HCT116 (cell line): Measurements from ENCODE around the gene TNFRSF18. TPM values are rescaled to one million over a fixed set of nuclear protein-coding genes. Genes with fewer than 3 reads are reported as not detected.

Source experiments
- ATAC-seq: fragments of 200-7000 bp; cut with Tn5 transposase; 2 replicates; pipeline ENCODE4 v1.9.1; 2020; ENCODE audit warnings: mild to moderate bottlenecking, moderate library complexity
- BruUV-seq: library from RNA; stranded (reverse); fragments of 400-500 nt; replicated peaks from 2 replicates; lab custom pipeline; 2021; lab: Mats Ljungman, UMichigan
- CTCF ChIA-PET: fragments of 300-600 bp; sonication (Branson Sonifier 250); formaldehyde crosslinking; loops from one replicate; lab custom pipeline; 2021; ENCODE audit warnings: antibody characterized with exemption; lab: Charles Lee
- POLR2A ChIA-PET: fragments of 300-600, 350-600 bp; sonication (Branson Sonifier 250); formaldehyde crosslinking; loops from one replicate; lab custom pipeline; 2021; ENCODE audit warnings: antibody characterized with exemption; lab: Charles Lee
- RAD21 ChIA-PET, 2 experiments: fragments of 300-600 bp; sonication (Branson Sonifier 250); formaldehyde crosslinking; loops; one replicate each; lab custom pipeline; 2023; ENCODE audit warnings: low total read pairs in 2 of 2; ENCODE audit not compliant: uncharacterized antibody in 2 of 2, unreplicated experiment in 2 of 2, low non-redundant PET in 1 of 2; lab: Charles Lee
- DNase-seq: peaks from one replicate; pipeline ENCODE4 v3.0.0-alpha.2; 2010; ENCODE audit warnings: low read depth, low spot score
- H2AFZ ChIP-seq: fragments of 200-600 bp; shearing (Covaris generic), sonication (generic); 2 replicates; pipeline ENCODE4 v1.6.1; 2017; ENCODE audit warnings: low read depth, mixed run types, mixed read lengths, antibody characterized with exemption, low read length; ENCODE audit not compliant: poor library complexity, severe bottlenecking
- H3K27ac ChIP-seq: 2 replicates; pipeline ENCODE4 v1.5.1; 2012; ENCODE audit warnings: low read depth, low read length
- H3K27me3 ChIP-seq: fragments of 200-600 bp; sonication (generic); 2 replicates; pipeline ENCODE4 v1.6.1; 2016; ENCODE audit warnings: mixed run types, low read length, mixed read lengths; ENCODE audit not compliant: insufficient read depth
- H3K36me3 ChIP-seq, 2 experiments: fragments of 200-500 bp in 1 of 2; fragments of 200-600 bp in 1 of 2; sonication (Bioruptor generic) in 1 of 2; sonication (generic) in 1 of 2; 2 replicates each; pipeline versions ENCODE4 v1.5.1 to v1.6.1; 2014 to 2016; ENCODE audit warnings: low read length in 2 of 2, inconsistent platforms in 1 of 2, mixed read lengths in 1 of 2, mixed run types in 1 of 2; ENCODE audit not compliant: insufficient read depth in 2 of 2, control insufficient read depth in 1 of 2
- H3K4me1 ChIP-seq, 2 experiments: fragments of 200-600 bp in 1 of 2; sonication (generic) in 1 of 2; 2 replicates each; pipeline versions ENCODE4 v1.5.1 to v1.6.1; 2012 to 2017; ENCODE audit warnings: low read length in 2 of 2, inconsistent platforms in 1 of 2, mild to moderate bottlenecking in 1 of 2, mixed read lengths in 1 of 2, mixed run types in 1 of 2, moderate library complexity in 1 of 2; ENCODE audit not compliant: insufficient read depth in 2 of 2, control insufficient read depth in 1 of 2
- H3K4me2 ChIP-seq: fragments of 200-600 bp; sonication (generic); 2 replicates; pipeline ENCODE4 v1.6.1; 2017; ENCODE audit warnings: mixed run types, low read length, mixed read lengths
- H3K4me3 ChIP-seq, 2 experiments: fragments of 200-600 bp in 1 of 2; sonication (generic) in 1 of 2; replicated peaks in 1 of 2; 2 replicates each; pipeline ENCODE4 v1.5.1; 2011 to 2016; ENCODE audit warnings: low read length in 2 of 2, control low read depth in 1 of 2, low read depth in 1 of 2, mild to moderate bottlenecking in 1 of 2, mixed read lengths in 1 of 2, mixed run types in 1 of 2
- H3K79me2 ChIP-seq: fragments of 200-600 bp; sonication (generic); 2 replicates; pipeline ENCODE4 v1.6.1; 2017; ENCODE audit warnings: mild to moderate bottlenecking, mixed run types, low read length, moderate library complexity, mixed read lengths; ENCODE audit not compliant: insufficient read depth
- H3K9ac ChIP-seq: fragments of 200-600 bp; sonication (generic); 2 replicates; pipeline ENCODE4 v1.6.1; 2016; ENCODE audit warnings: low read length, mixed read lengths
- H3K9me2 ChIP-seq: fragments of 200-600 bp; sonication (generic), shearing (Covaris generic); 2 replicates; pipeline ENCODE4 v1.6.1; 2017; ENCODE audit warnings: mixed run types, mild to moderate bottlenecking, moderate library complexity; ENCODE audit not compliant: insufficient read depth
- H3K9me3 ChIP-seq, 2 experiments: fragments of 200-500 bp in 1 of 2; fragments of 200-600 bp in 1 of 2; sonication (Bioruptor generic) in 1 of 2; sonication (generic) in 1 of 2; 2 replicates each; pipeline ENCODE4 v1.6.1; 2014 to 2017; ENCODE audit warnings: low read length in 2 of 2, mixed read lengths in 2 of 2, inconsistent platforms in 1 of 2, low read depth in 1 of 2, mild to moderate bottlenecking in 1 of 2, mixed run types in 1 of 2, moderate library complexity in 1 of 2; ENCODE audit not compliant: control insufficient read depth in 1 of 2, insufficient read depth in 1 of 2
- H4K20me1 ChIP-seq: fragments of 200-600 bp; sonication (generic), shearing (Covaris generic); 2 replicates; pipeline ENCODE4 v1.6.1; 2017; ENCODE audit warnings: mixed run types, mild to moderate bottlenecking, moderate library complexity; ENCODE audit not compliant: insufficient read depth
- CBX3 ChIP-seq: IDR thresholded peaks from 2 replicates; pipeline ENCODE4 v1.6.1; 2012; ENCODE audit warnings: low read depth
- CEBPB ChIP-seq: IDR thresholded peaks from 2 replicates; pipeline ENCODE4 v1.6.1; 2012; ENCODE audit warnings: low read depth
- EGR1 ChIP-seq: IDR thresholded peaks from 2 replicates; pipeline ENCODE4 v1.6.1; 2012; ENCODE audit warnings: low read depth
- ELF1 ChIP-seq: IDR thresholded peaks from 2 replicates; pipeline ENCODE4 v1.6.1; 2012; ENCODE audit warnings: low read depth, borderline replicate concordance
- EZH2 ChIP-seq: fragments of 200-600 bp; sonication (generic); IDR thresholded peaks from 2 replicates; pipeline ENCODE4 v1.6.1; 2017; ENCODE audit warnings: antibody characterized with exemption, mixed run types
- EZH2phosphoT487 ChIP-seq: fragments of 200-600 bp; IDR thresholded peaks from 2 replicates; pipeline ENCODE4 v1.6.1; 2018; ENCODE audit warnings: antibody characterized with exemption, borderline replicate concordance
- FOSL1 ChIP-seq: IDR thresholded peaks from 2 replicates; pipeline ENCODE4 v1.6.1; 2012; ENCODE audit warnings: low read depth
- JUND ChIP-seq: IDR thresholded peaks from 2 replicates; pipeline ENCODE4 v1.6.1; 2012
- POLR2A ChIP-seq: IDR thresholded peaks from 2 replicates; pipeline ENCODE4 v1.7.0; 2011; ENCODE audit warnings: borderline replicate concordance; ENCODE audit not compliant: insufficient read depth, insufficient read length; ENCODE audit errors: extremely low read depth
- RAD21 ChIP-seq: IDR thresholded peaks from 2 replicates; pipeline ENCODE4 v1.6.1; 2012; ENCODE audit warnings: low read depth, mild to moderate bottlenecking
- SIN3A ChIP-seq: IDR thresholded peaks from 2 replicates; pipeline ENCODE4 v1.6.1; 2012; ENCODE audit warnings: low read depth
- SRF ChIP-seq: IDR thresholded peaks from 2 replicates; pipeline ENCODE4 v1.6.1; 2012; ENCODE audit warnings: low read depth
- TCF7L2 ChIP-seq: IDR thresholded peaks from 2 replicates; pipeline ENCODE4 v1.7.0; 2011; ENCODE audit warnings: borderline replicate concordance, inconsistent platforms; ENCODE audit not compliant: insufficient read depth, insufficient read length; ENCODE audit errors: extremely low read depth
- YY1 ChIP-seq: IDR thresholded peaks from 2 replicates; pipeline ENCODE4 v1.6.1; 2011; ENCODE audit warnings: low read length, low read depth, moderate library complexity, mild to moderate bottlenecking; ENCODE audit not compliant: insufficient replicate concordance; ENCODE audit errors: extremely low read depth
- ZBTB33 ChIP-seq: IDR thresholded peaks from 2 replicates; pipeline ENCODE4 v1.6.1; 2011; ENCODE audit warnings: mild to moderate bottlenecking, low read length, moderate library complexity; ENCODE audit not compliant: insufficient replicate concordance; ENCODE audit errors: extremely low read depth
- ZFX ChIP-seq: fragments of 450-650 bp; IDR thresholded peaks from 2 replicates; pipeline ENCODE4 v1.6.1; 2017
- ZNF274 ChIP-seq: fragments of 200-500 bp; sonication (Bioruptor generic); IDR thresholded peaks from 2 replicates; pipeline ENCODE4 v1.6.1; 2014; ENCODE audit warnings: mild to moderate bottlenecking, low read depth, low read length, inconsistent platforms
- intact Hi-C: fragments of 100-400 bp; cut with micrococcal nuclease; formaldehyde crosslinking; loops from 2 replicates; pipeline ENCODE4 v1.10.0; 2022
- total RNA-seq: library from RNA; stranded (reverse); gene quantifications from one replicate; pipeline ENCODE4 v1.2.1, GENCODE V29; 2021; ENCODE audit not compliant: unreplicated experiment
- TF ChIP-seq, protein P1 (sequence below): IDR thresholded peaks from 2 replicates; pipeline ENCODE4 v1.6.1; 2012
- TF ChIP-seq, protein P2 (sequence below), 3 experiments: fragments of 200-600 bp in 1 of 3; sonication (generic) in 1 of 3; IDR thresholded peaks in 2 of 3; conservative IDR thresholded peaks in 1 of 3; 2 replicates each; pipeline ENCODE4 v1.5.1; 2012 to 2017; ENCODE audit warnings: low read depth in 2 of 3, low read length in 2 of 3, antibody characterized with exemption in 1 of 3, borderline replicate concordance in 1 of 3, control low read depth in 1 of 3, mild to moderate bottlenecking in 1 of 3, mixed read lengths in 1 of 3, mixed run types in 1 of 3, moderate library complexity in 1 of 3; ENCODE audit not compliant: insufficient read depth in 1 of 3
- TF ChIP-seq, protein P3 (sequence below): IDR thresholded peaks from 2 replicates; pipeline ENCODE4 v1.6.1; 2012

The TNFRSF18 gene
- total RNA-seq, 1 experiment from 2014 or later, result 56.2 TPM

GRCh38 chr1:1171161-1171545, 35.2 kb downstream of the TNFRSF18 start (continued):
- TF ChIP-seq ZNF274, result no peak
- TF ChIP-seq JUND, result no peak
- no peak for TF ChIP-seq ZFX
- no peak for TF ChIP-seq CBX3
- TF ChIP-seq EGR1, result no peak
- no peak for TF ChIP-seq FOSL1

DNA sequence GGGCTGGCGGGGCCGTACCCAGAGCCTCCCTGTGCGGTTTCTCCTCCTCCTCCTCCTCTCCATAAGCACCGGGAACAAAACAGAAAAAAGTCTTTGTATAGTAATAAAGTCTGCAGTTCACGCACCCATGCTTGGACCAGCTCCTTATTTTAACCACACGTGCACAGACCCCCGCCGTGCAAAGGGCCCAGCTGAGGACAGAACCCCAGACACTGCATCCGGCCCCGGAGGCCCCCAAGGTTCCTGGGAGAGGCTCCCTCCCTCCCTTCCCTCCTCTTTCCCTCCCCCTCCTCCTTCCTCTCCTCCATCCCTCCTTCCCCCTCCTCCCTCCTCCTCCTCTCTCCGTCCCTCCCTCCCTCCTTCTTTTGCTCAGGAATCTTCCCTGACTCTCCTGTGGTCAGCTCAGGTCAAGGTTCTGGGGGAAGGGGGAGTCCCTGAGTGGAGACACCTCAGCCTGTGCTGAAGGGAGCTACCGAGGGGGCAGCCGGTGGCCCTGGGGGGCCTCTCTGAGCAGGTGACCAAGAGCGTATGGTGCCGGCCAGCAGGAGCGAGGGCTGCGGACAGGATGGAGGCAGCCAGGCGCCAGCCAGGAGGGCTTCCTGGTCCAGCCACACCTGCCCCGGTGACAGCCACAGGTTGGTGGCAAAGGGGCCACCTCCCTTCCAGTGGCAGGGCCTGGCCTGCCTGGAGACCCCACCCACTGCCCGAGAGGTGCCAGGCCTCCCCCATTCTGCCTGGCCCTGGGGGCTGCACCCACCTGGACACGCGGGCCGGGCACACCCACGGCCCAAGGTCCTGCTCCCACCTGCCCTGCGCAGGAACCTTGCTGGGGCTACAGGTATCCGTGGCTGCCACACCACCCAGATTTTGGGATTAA, 35.9 kb downstream of the TNFRSF18 start:
- Histone ChIP-seq H3K4me1 (peaks cover 5 to 15% of the 10 kb centered on the region in 2 experiments), H3K4me2 (no peak overlapping the region), H2AFZ (no peak overlapping the region), H3K36me3 (peaks cover 0 to 2% of the 10 kb centered on the region in 2 experiments; a peak in 2 of 4 replicates), H3K4me3 (no peak overlapping the region), H3K9ac (no peak overlapping the region), H3K27me3 (no peaks in the 10 kb centered on the region), H3K9me2 (no peaks in the 10 kb centered on the region), H3K27ac (no peak overlapping the region; the same call in 1 of the 2 replicates), H3K9me3 (no peaks in the 10 kb centered on the region), H4K20me1 (no peaks in the 10 kb centered on the region), H3K79me2 (peaks cover 29% of the 10 kb centered on the region)
- TF ChIP-seq RAD21 (no peak), EZH2phosphoT487 (no peak), ZNF274 (no peak), EGR1 (no peak), EZH2 (no peak), YY1 (no peak), FOSL1 (no peak), ZBTB33 (no peak), ZFX (no peak), TCF7L2 (no peak), ELF1 (no peak), SIN3A (no peak), POLR2A (no peak), SRF (no peak), CBX3 (no peak), CEBPB (no peak)
- TF ChIP-seq, protein P1, sequence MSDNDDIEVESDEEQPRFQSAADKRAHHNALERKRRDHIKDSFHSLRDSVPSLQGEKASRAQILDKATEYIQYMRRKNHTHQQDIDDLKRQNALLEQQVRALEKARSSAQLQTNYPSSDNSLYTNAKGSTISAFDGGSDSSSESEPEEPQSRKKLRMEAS, result no peak
- TF ChIP-seq, protein P2, sequence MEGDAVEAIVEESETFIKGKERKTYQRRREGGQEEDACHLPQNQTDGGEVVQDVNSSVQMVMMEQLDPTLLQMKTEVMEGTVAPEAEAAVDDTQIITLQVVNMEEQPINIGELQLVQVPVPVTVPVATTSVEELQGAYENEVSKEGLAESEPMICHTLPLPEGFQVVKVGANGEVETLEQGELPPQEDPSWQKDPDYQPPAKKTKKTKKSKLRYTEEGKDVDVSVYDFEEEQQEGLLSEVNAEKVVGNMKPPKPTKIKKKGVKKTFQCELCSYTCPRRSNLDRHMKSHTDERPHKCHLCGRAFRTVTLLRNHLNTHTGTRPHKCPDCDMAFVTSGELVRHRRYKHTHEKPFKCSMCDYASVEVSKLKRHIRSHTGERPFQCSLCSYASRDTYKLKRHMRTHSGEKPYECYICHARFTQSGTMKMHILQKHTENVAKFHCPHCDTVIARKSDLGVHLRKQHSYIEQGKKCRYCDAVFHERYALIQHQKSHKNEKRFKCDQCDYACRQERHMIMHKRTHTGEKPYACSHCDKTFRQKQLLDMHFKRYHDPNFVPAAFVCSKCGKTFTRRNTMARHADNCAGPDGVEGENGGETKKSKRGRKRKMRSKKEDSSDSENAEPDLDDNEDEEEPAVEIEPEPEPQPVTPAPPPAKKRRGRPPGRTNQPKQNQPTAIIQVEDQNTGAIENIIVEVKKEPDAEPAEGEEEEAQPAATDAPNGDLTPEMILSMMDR (IDR thresholded peaks at IDR 0.05 in 2 of 3, conservative IDR thresholded peaks at IDR 0.05 in 1 of 3; ENCODE audit: borderline replicate concordance in 1 of 3, insufficient read depth in 1 of 3, low read depth in 2 of 3, low read length in 2 of 3), result no peak
- TF ChIP-seq, protein P3, sequence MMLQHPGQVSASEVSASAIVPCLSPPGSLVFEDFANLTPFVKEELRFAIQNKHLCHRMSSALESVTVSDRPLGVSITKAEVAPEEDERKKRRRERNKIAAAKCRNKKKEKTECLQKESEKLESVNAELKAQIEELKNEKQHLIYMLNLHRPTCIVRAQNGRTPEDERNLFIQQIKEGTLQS, result no peak
- intact Hi-C loops, result no loop called here
- no TSS peak for BruUV-seq
- CTCF ChIA-PET, result no interaction called here
- ATAC-seq (no peak), DNase-seq (no peak)
- POLR2A ChIA-PET, result interaction anchor here (1.5 kb wide), 1 partner anchor 8 kb away, joined by 3 read pairs; no protein-coding TSS in a partner anchor
- RAD21 ChIA-PET, result no interaction called here
